ENCODE results near the gene PHLDB1.
"Not testable (repeated sequence)": the region's sequence is repeated elsewhere in the genome, so short reads cannot be mapped to it uniquely, and the experiment has no call there.

The PHLDB1 gene

GRCh38 chr11:118577995-118578394, 29.4 kb upstream of the PHLDB1 start:
- not testable (repeated sequence) for H3K27ac ChIP-seq (ENCODE audit: insufficient read depth, low read depth, low read length, poor library complexity, severe bottlenecking); H3K4me3 ChIP-seq (ENCODE audit: insufficient read depth, low read depth, low read length); H3K27me3 ChIP-seq (ENCODE audit: control insufficient read depth, insufficient read depth, low read length, poor library complexity, severe bottlenecking); H3K4me1 ChIP-seq (ENCODE audit: control insufficient read depth, insufficient read depth, low read length); H3K9me3 ChIP-seq (ENCODE audit: control insufficient read depth, low read length)
- H3K36me3 ChIP-seq (ENCODE audit: control insufficient read depth, insufficient read depth, low read length), result peaks cover 11% of the 10 kb centered on the region

GRCh38 chr11:118581057-118581456, 26.4 kb upstream of the PHLDB1 start:
- Histone ChIP-seq H3K4me1 (ENCODE audit: control insufficient read depth, insufficient read depth, low read length) (no peaks in the 10 kb centered on the region), H3K9me3 (ENCODE audit: control insufficient read depth, low read length) (no peaks in the 10 kb centered on the region), H3K27me3 (ENCODE audit: control insufficient read depth, insufficient read depth, low read length, poor library complexity, severe bottlenecking) (no peaks in the 10 kb centered on the region), H3K27ac (ENCODE audit: insufficient read depth, low read depth, low read length, poor library complexity, severe bottlenecking) (no peak overlapping the region), H3K4me3 (ENCODE audit: insufficient read depth, low read depth, low read length) (no peak overlapping the region), H3K36me3 (ENCODE audit: control insufficient read depth, insufficient read depth, low read length) (peaks cover 29% of the 10 kb centered on the region)
- WGBS, 2 experiments, result 92 to 93% methylated on average over 6 of the region's 6 CpGs

GRCh38 chr11:118587952-118588351, 19.5 kb upstream of the PHLDB1 start:
- H3K27me3 ChIP-seq (ENCODE audit: control insufficient read depth, insufficient read depth, low read length, poor library complexity, severe bottlenecking), result no peaks in the 10 kb centered on the region
- H3K27ac ChIP-seq (ENCODE audit: insufficient read depth, low read depth, low read length, poor library complexity, severe bottlenecking), result no peak overlapping the region
- peaks cover 66% of the 10 kb centered on the region for H3K36me3 ChIP-seq (ENCODE audit: control insufficient read depth, insufficient read depth, low read length)
- H3K4me1 ChIP-seq (ENCODE audit: control insufficient read depth, insufficient read depth, low read length), result no peaks in the 10 kb centered on the region
- WGBS, 2 experiments, result 94 to 98% methylated on average over 1 of the region's 1 CpG
- no peaks in the 10 kb centered on the region for H3K9me3 ChIP-seq (ENCODE audit: control insufficient read depth, low read length)
- H3K4me3 ChIP-seq (ENCODE audit: insufficient read depth, low read depth, low read length), result no peak overlapping the region

- peaks cover 60% of the 10 kb centered on the region for H3K36me3 ChIP-seq (ENCODE audit: control insufficient read depth, insufficient read depth, low read length)
- WGBS, 2 experiments, result 97 to 100% methylated on average over 2 of the region's 2 CpGs
Measured at GRCh38 chr11:118592616-118593367, 14.6 kb upstream of the PHLDB1 start.

GRCh38 chr11:118594984-118595383, 12.4 kb upstream of the PHLDB1 start:
- not testable (repeated sequence) for H3K4me3 ChIP-seq (ENCODE audit: insufficient read depth, low read depth, low read length); H3K27me3 ChIP-seq (ENCODE audit: control insufficient read depth, insufficient read depth, low read length, poor library complexity, severe bottlenecking); H3K9me3 ChIP-seq (ENCODE audit: control insufficient read depth, low read length); H3K4me1 ChIP-seq (ENCODE audit: control insufficient read depth, insufficient read depth, low read length); H3K27ac ChIP-seq (ENCODE audit: insufficient read depth, low read depth, low read length, poor library complexity, severe bottlenecking)
- 87 to 88% methylated on average over 5 of the region's 5 CpGs for WGBS, 2 experiments
- peaks cover 56% of the 10 kb centered on the region for H3K36me3 ChIP-seq (ENCODE audit: control insufficient read depth, insufficient read depth, low read length)

More at GRCh38 chr11:118592616-118593367, 14.6 kb upstream of the PHLDB1 start:
- Histone ChIP-seq H3K4me3 (ENCODE audit: insufficient read depth, low read depth, low read length) (no peak overlapping the region), H3K4me1 (ENCODE audit: control insufficient read depth, insufficient read depth, low read length) (no peaks in the 10 kb centered on the region), H3K27ac (ENCODE audit: insufficient read depth, low read depth, low read length, poor library complexity, severe bottlenecking) (no peak overlapping the region), H3K9me3 (ENCODE audit: control insufficient read depth, low read length) (no peaks in the 10 kb centered on the region), H3K27me3 (ENCODE audit: control insufficient read depth, insufficient read depth, low read length, poor library complexity, severe bottlenecking) (no peaks in the 10 kb centered on the region)

- WGBS, 2 experiments, result 91 to 96% methylated on average over 16 of the region's 16 CpGs
- Histone ChIP-seq H3K4me1 (ENCODE audit: control insufficient read depth, insufficient read depth, low read length) (no peaks in the 10 kb centered on the region), H3K27me3 (ENCODE audit: control insufficient read depth, insufficient read depth, low read length, poor library complexity, severe bottlenecking) (no peaks in the 10 kb centered on the region), H3K36me3 (ENCODE audit: control insufficient read depth, insufficient read depth, low read length) (peaks cover 45% of the 10 kb centered on the region), H3K9me3 (ENCODE audit: control insufficient read depth, low read length) (no peaks in the 10 kb centered on the region), H3K4me3 (ENCODE audit: insufficient read depth, low read depth, low read length) (no peak overlapping the region), H3K27ac (ENCODE audit: insufficient read depth, low read depth, low read length, poor library complexity, severe bottlenecking) (no peak overlapping the region)
Measured at GRCh38 chr11:118596224-118597146, 10.9 kb upstream of the PHLDB1 start.

- Histone ChIP-seq H3K4me1 (ENCODE audit: control insufficient read depth, insufficient read depth, low read length) (no peaks in the 10 kb centered on the region), H3K27me3 (ENCODE audit: control insufficient read depth, insufficient read depth, low read length, poor library complexity, severe bottlenecking) (no peaks in the 10 kb centered on the region), H3K9me3 (ENCODE audit: control insufficient read depth, low read length) (no peaks in the 10 kb centered on the region), H3K36me3 (ENCODE audit: control insufficient read depth, insufficient read depth, low read length) (peaks cover 38% of the 10 kb centered on the region), H3K4me3 (ENCODE audit: insufficient read depth, low read depth, low read length) (no peak overlapping the region), H3K27ac (ENCODE audit: insufficient read depth, low read depth, low read length, poor library complexity, severe bottlenecking) (no peak overlapping the region)
- WGBS, 2 experiments, result 97% methylated on average over 9 of the region's 9 CpGs
Measured at GRCh38 chr11:118597556-118597955, 9.9 kb upstream of the PHLDB1 start.

GRCh38 chr11:118602331-118602730, 5.1 kb upstream of the PHLDB1 start:
- no peaks in the 10 kb centered on the region for H3K9me3 ChIP-seq (ENCODE audit: control insufficient read depth, low read length)
- H3K4me3 ChIP-seq (ENCODE audit: insufficient read depth, low read depth, low read length), result no peak overlapping the region
- peaks cover 16% of the 10 kb centered on the region for H3K27me3 ChIP-seq (ENCODE audit: control insufficient read depth, insufficient read depth, low read length, poor library complexity, severe bottlenecking)
- no peak overlapping the region for H3K27ac ChIP-seq (ENCODE audit: insufficient read depth, low read depth, low read length, poor library complexity, severe bottlenecking)
- peaks cover 24% of the 10 kb centered on the region for H3K4me1 ChIP-seq (ENCODE audit: control insufficient read depth, insufficient read depth, low read length)
- 89 to 95% methylated on average over 3 of the region's 3 CpGs for WGBS, 2 experiments
- H3K36me3 ChIP-seq (ENCODE audit: control insufficient read depth, insufficient read depth, low read length), result peaks cover 17% of the 10 kb centered on the region

- not testable (repeated sequence) for H3K36me3 ChIP-seq (ENCODE audit: control insufficient read depth, insufficient read depth, low read length); H3K4me3 ChIP-seq (ENCODE audit: insufficient read depth, low read depth, low read length); H3K9me3 ChIP-seq (ENCODE audit: control insufficient read depth, low read length); H3K27ac ChIP-seq (ENCODE audit: insufficient read depth, low read depth, low read length, poor library complexity, severe bottlenecking)
- H3K4me1 ChIP-seq (ENCODE audit: control insufficient read depth, insufficient read depth, low read length), result peaks cover 30% of the 10 kb centered on the region
- H3K27me3 ChIP-seq (ENCODE audit: control insufficient read depth, insufficient read depth, low read length, poor library complexity, severe bottlenecking), result peaks cover 29% of the 10 kb centered on the region
- 86 to 97% methylated on average over 8 of the region's 8 CpGs for WGBS, 2 experiments
Measured at GRCh38 chr11:118603709-118604108, 3.7 kb upstream of the PHLDB1 start.

- Histone ChIP-seq H3K4me1 (ENCODE audit: control insufficient read depth, insufficient read depth, low read length) (peaks cover 39% of the 10 kb centered on the region), H3K27ac (ENCODE audit: insufficient read depth, low read depth, low read length, poor library complexity, severe bottlenecking) (no peak overlapping the region), H3K4me3 (ENCODE audit: insufficient read depth, low read depth, low read length) (no peak overlapping the region), H3K36me3 (ENCODE audit: control insufficient read depth, insufficient read depth, low read length) (peaks cover 8% of the 10 kb centered on the region), H3K27me3 (ENCODE audit: control insufficient read depth, insufficient read depth, low read length, poor library complexity, severe bottlenecking) (peaks cover 38% of the 10 kb centered on the region), H3K9me3 (ENCODE audit: control insufficient read depth, low read length) (no peaks in the 10 kb centered on the region)
- 79 to 81% methylated on average over 3 of the region's 3 CpGs for WGBS, 2 experiments
Measured at GRCh38 chr11:118604566-118604965, 2.8 kb upstream of the PHLDB1 start.

Measured in ectodermal cell (in vitro differentiated cells).